ENCODE measurements around the gene MLLT6. TPM values are rescaled to one million over a fixed set of nuclear protein-coding genes. Genes with fewer than 3 reads are reported as not detected.

MLLT6 gene
- total RNA-seq, 1 experiment from 2014 or later: 50.6 TPM

DNA sequence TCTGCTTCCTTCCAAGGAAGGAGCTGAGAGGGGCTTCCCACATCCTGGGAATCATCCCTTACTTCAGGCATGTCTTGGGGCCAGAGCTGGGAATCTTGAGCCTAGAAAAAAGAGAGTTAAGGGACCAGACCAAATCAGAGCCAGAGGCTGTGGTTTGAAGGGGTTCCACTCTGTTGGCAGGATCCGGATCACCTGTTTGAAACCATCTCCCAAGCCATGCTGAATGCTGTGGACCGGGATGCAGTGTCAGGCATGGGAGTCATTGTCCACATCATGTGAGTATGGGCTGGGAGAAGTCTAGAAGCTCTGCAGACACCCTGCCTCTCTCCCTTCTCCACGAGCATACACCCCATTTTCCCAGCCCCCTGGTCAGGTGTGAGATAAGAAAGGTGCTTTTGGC lies 57.2 kb downstream of the MLLT6 start:
- TF ChIP-seq POLR2AphosphoS5 (IDR thresholded peaks at IDR 0.05; ENCODE audit: low read depth, low read length) (no peak), CTCF (IDR thresholded peaks at IDR 0.05) (no peak), TCF7L2 (IDR thresholded peaks at IDR 0.05; ENCODE audit: low read depth, low read length) (no peak)
- TF ChIP-seq, protein P1, sequence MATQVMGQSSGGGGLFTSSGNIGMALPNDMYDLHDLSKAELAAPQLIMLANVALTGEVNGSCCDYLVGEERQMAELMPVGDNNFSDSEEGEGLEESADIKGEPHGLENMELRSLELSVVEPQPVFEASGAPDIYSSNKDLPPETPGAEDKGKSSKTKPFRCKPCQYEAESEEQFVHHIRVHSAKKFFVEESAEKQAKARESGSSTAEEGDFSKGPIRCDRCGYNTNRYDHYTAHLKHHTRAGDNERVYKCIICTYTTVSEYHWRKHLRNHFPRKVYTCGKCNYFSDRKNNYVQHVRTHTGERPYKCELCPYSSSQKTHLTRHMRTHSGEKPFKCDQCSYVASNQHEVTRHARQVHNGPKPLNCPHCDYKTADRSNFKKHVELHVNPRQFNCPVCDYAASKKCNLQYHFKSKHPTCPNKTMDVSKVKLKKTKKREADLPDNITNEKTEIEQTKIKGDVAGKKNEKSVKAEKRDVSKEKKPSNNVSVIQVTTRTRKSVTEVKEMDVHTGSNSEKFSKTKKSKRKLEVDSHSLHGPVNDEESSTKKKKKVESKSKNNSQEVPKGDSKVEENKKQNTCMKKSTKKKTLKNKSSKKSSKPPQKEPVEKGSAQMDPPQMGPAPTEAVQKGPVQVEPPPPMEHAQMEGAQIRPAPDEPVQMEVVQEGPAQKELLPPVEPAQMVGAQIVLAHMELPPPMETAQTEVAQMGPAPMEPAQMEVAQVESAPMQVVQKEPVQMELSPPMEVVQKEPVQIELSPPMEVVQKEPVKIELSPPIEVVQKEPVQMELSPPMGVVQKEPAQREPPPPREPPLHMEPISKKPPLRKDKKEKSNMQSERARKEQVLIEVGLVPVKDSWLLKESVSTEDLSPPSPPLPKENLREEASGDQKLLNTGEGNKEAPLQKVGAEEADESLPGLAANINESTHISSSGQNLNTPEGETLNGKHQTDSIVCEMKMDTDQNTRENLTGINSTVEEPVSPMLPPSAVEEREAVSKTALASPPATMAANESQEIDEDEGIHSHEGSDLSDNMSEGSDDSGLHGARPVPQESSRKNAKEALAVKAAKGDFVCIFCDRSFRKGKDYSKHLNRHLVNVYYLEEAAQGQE (IDR thresholded peaks at IDR 0.05; ENCODE audit: insufficient read depth in 1 of 2, low read depth in 2 of 2, low read length in 1 of 2): no peak
- no peak for ATAC-seq
- no peak for DNase-seq (ENCODE audit: low read depth, low spot score)
- no peaks in the 10 kb centered on the region for H3K9me3 ChIP-seq (ENCODE audit: control insufficient read depth, insufficient read depth, low read depth, low read length)
- no peaks in the 10 kb centered on the region for H3K4me1 ChIP-seq (ENCODE audit: control insufficient read depth, insufficient read depth, low read length)
- no peak overlapping the region for H3K27ac ChIP-seq (ENCODE audit: low read length)
- intact Hi-C loops (cut with micrococcal nuclease; ENCODE audit: unreplicated experiment): no loop called here
- BruUV-seq (replicated peaks): no TSS peak
- no peak overlapping the region for H3K4me3 ChIP-seq (ENCODE audit: low read depth in 2 of 2, low read length in 2 of 2)
- in situ Hi-C loops (cut with HindIII; ENCODE audit: low pct_unique_long_range_greater_than_20kb, low sequenced_read_pairs): no loop called here
- ChIA-PET CTCF (interaction anchor here (0.5 kb wide), 1 partner anchor 27 kb away, joined by 9 read pairs; no protein-coding TSS in a partner anchor), POLR2A (no interaction called here)
- H3K27me3 ChIP-seq (ENCODE audit: control insufficient read depth, insufficient read depth, low read length): no peaks in the 10 kb centered on the region
- H3K36me3 ChIP-seq (ENCODE audit: control insufficient read depth, insufficient read depth, low read length): peaks cover 4% of the 10 kb centered on the region; the same call in 1 of the 2 replicates

GRCh38 chr17:38766341-38766740 lies 61.3 kb downstream of the MLLT6 start:
- intact Hi-C loops (cut with micrococcal nuclease; ENCODE audit: unreplicated experiment) (no loop called here), in situ Hi-C loops (cut with HindIII; ENCODE audit: low pct_unique_long_range_greater_than_20kb, low sequenced_read_pairs) (no loop called here)
- H3K27ac ChIP-seq (ENCODE audit: low read length): no peak overlapping the region
- ChIA-PET POLR2A (no interaction called here), CTCF (no interaction called here)
- ATAC-seq (no peak), DNase-seq (ENCODE audit: low read depth, low spot score) (no peak)
- H3K27me3 ChIP-seq (ENCODE audit: control insufficient read depth, insufficient read depth, low read length): no peaks in the 10 kb centered on the region
- H3K4me1 ChIP-seq (ENCODE audit: control insufficient read depth, insufficient read depth, low read length): no peaks in the 10 kb centered on the region
- BruUV-seq (replicated peaks): no TSS peak
- no peaks in the 10 kb centered on the region for H3K9me3 ChIP-seq (ENCODE audit: control insufficient read depth, insufficient read depth, low read depth, low read length)
- H3K36me3 ChIP-seq (ENCODE audit: control insufficient read depth, insufficient read depth, low read length): peaks cover 4% of the 10 kb centered on the region
- no peak overlapping the region for H3K4me3 ChIP-seq (ENCODE audit: low read depth in 2 of 2, low read length in 2 of 2)
- no peak for TF ChIP-seq SIN3A (IDR thresholded peaks at IDR 0.05; ENCODE audit: borderline replicate concordance, insufficient read depth, low read depth, low read length)

- no peak for DNase-seq (ENCODE audit: low read depth, low spot score)
- Histone ChIP-seq H3K4me3 (ENCODE audit: low read depth in 2 of 2, low read length in 2 of 2) (no peak overlapping the region), H3K4me1 (ENCODE audit: control insufficient read depth, insufficient read depth, low read length) (no peaks in the 10 kb centered on the region), H3K9me3 (ENCODE audit: control insufficient read depth, insufficient read depth, low read depth, low read length) (no peaks in the 10 kb centered on the region), H3K27ac (ENCODE audit: low read length) (no peak overlapping the region), H3K36me3 (ENCODE audit: control insufficient read depth, insufficient read depth, low read length) (no peaks in the 10 kb centered on the region; the same call in none of the 2 replicates), H3K27me3 (ENCODE audit: control insufficient read depth, insufficient read depth, low read length) (no peaks in the 10 kb centered on the region)
- in situ Hi-C loops (cut with HindIII; ENCODE audit: low pct_unique_long_range_greater_than_20kb, low sequenced_read_pairs): no loop called here
- POLR2A ChIA-PET: no interaction called here
- CTCF ChIA-PET: no interaction called here
- intact Hi-C loops (cut with micrococcal nuclease; ENCODE audit: unreplicated experiment): no loop called here
- ATAC-seq: no peak
- BruUV-seq (replicated peaks): no TSS peak
- TF ChIP-seq POLR2AphosphoS5 (IDR thresholded peaks at IDR 0.05; ENCODE audit: low read depth, low read length) (no peak), SIN3A (IDR thresholded peaks at IDR 0.05; ENCODE audit: borderline replicate concordance, insufficient read depth, low read depth, low read length) (no peak), TCF7L2 (IDR thresholded peaks at IDR 0.05; ENCODE audit: low read depth, low read length) (no peak), CTCF (IDR thresholded peaks at IDR 0.05) (no peak)
- TF ChIP-seq, protein P1 (IDR thresholded peaks at IDR 0.05; ENCODE audit: insufficient read depth in 1 of 2, low read depth in 2 of 2, low read length in 1 of 2): no peak
Observed at GRCh38 chr17:38768417-38768816, 63.3 kb downstream of the MLLT6 start.

Measured in Panc1 (cell line).